CD8-positive, alpha-beta memory T cell (primary cell): ENCODE data around the gene TEAD3. TPM values are rescaled to one million over a fixed set of nuclear protein-coding genes. Genes with fewer than 3 reads are reported as not detected.

Experiments
- CTCF ChIA-PET: fragments of 350-600 bp; sonication (Branson Sonifier 250); formaldehyde crosslinking; loops from one replicate; lab custom pipeline; 2021; ENCODE audit warnings: antibody characterized with exemption; lab: Charles Lee
- POLR2A ChIA-PET: fragments of 350-600 bp; sonication (Branson Sonifier 250); formaldehyde crosslinking; loops from one replicate; lab custom pipeline; 2021; ENCODE audit warnings: antibody characterized with exemption; lab: Charles Lee
- DNase-seq, 5 donors: peaks; one replicate each; pipeline versions ENCODE4 v3.0.0 to v3.0.0-alpha.2; 2020 to 2022; ENCODE audit warnings: mixed read lengths in 1 of 5
- H3K27ac ChIP-seq: one replicate; pipeline ENCODE4 v1.7.0; 2013; ENCODE audit warnings: low read depth, mild to moderate bottlenecking, low read length, moderate library complexity
- H3K27me3 ChIP-seq: 2 replicates; pipeline ENCODE4 v1.7.0; 2013; ENCODE audit warnings: low read length, mild to moderate bottlenecking; ENCODE audit not compliant: insufficient read depth, poor library complexity, severe bottlenecking
- H3K36me3 ChIP-seq: 2 replicates; pipeline ENCODE4 v1.7.0; 2013; ENCODE audit warnings: mild to moderate bottlenecking, low read length, moderate library complexity; ENCODE audit not compliant: insufficient read depth
- H3K4me1 ChIP-seq: 2 replicates; pipeline ENCODE4 v1.7.0; 2013; ENCODE audit warnings: mild to moderate bottlenecking, low read length, moderate library complexity; ENCODE audit not compliant: insufficient read depth
- H3K4me3 ChIP-seq: 2 replicates; pipeline ENCODE4 v1.7.0; 2013; ENCODE audit warnings: mild to moderate bottlenecking, low read length
- H3K9me3 ChIP-seq: 2 replicates; pipeline ENCODE4 v1.7.0; 2013; ENCODE audit warnings: mild to moderate bottlenecking, low read length
- H3K27ac Mint-ChIP-seq, 8 donors: one replicate each; pipeline ENCODE4 v1.8.0; 2020 to 2021; ENCODE audit warnings: mixed read lengths in 8 of 8, mild to moderate bottlenecking in 6 of 8, inconsistent platforms in 3 of 8, moderate library complexity in 3 of 8
- H3K27me3 Mint-ChIP-seq, 2 donors: one replicate each; pipeline ENCODE4 v1.8.0; 2020 to 2021; ENCODE audit warnings: mixed read lengths in 2 of 2, mild to moderate bottlenecking in 1 of 2, moderate library complexity in 1 of 2
- H3K36me3 Mint-ChIP-seq, 3 donors: one replicate each; pipeline ENCODE4 v1.8.0; 2020 to 2021; ENCODE audit warnings: mixed read lengths in 3 of 3, inconsistent platforms in 1 of 3, mild to moderate bottlenecking in 1 of 3
- H3K4me1 Mint-ChIP-seq, 3 donors: one replicate each; pipeline ENCODE4 v1.8.0; 2020 to 2021; ENCODE audit warnings: mixed read lengths in 3 of 3, inconsistent platforms in 1 of 3, mild to moderate bottlenecking in 1 of 3
- H3K4me3 Mint-ChIP-seq, 7 donors: one replicate each; pipeline ENCODE4 v1.8.0; 2020 to 2021; ENCODE audit warnings: mixed read lengths in 7 of 7, mild to moderate bottlenecking in 6 of 7, moderate library complexity in 4 of 7, inconsistent platforms in 2 of 7
- H3K9me3 Mint-ChIP-seq, 5 donors: one replicate each; pipeline ENCODE4 v1.8.0; 2020 to 2022; ENCODE audit warnings: mixed read lengths in 5 of 5, mild to moderate bottlenecking in 3 of 5, moderate library complexity in 2 of 5, inconsistent platforms in 1 of 5
- polyA plus RNA-seq: library from polyadenylated mRNA; unstranded; fragments of 300-500 nt; fragmentation: Illumina TruSeq; gene quantifications from one replicate; pipeline ENCODE4 v1.2.3, GENCODE V29; 2021
- total RNA-seq, 2 experiments: library from RNA; stranded (reverse); gene quantifications; one replicate each; pipeline ENCODE4 v1.2.3, GENCODE V29; 2021

Gene TEAD3
- total and polyA plus RNA-seq, 3 experiments from 2014 or later, result 0.25 to 0.90 (median 0.53) TPM

- no peaks in the 10 kb centered on the region for H3K9me3 Mint-ChIP-seq
- ChIA-PET POLR2A (no interaction called here), CTCF (no interaction called here)
- Histone ChIP-seq H3K4me3 (no peak overlapping the region), H3K9me3 (no peaks in the 10 kb centered on the region), H3K27me3 (no peaks in the 10 kb centered on the region), H3K36me3 (no peaks in the 10 kb centered on the region), H3K27ac (no peak overlapping the region), H3K4me1 (no peaks in the 10 kb centered on the region)
- DNase-seq, result no peak
- H3K27me3 Mint-ChIP-seq, result peaks cover 0 to 27% of the 10 kb centered on the region in 2 donors
- no peak overlapping the region for H3K27ac Mint-ChIP-seq
- H3K4me1 Mint-ChIP-seq, result peaks cover 0 to 5% (median 5%) of the 10 kb centered on the region in 3 donors
- no peaks in the 10 kb centered on the region for H3K36me3 Mint-ChIP-seq
- no peak overlapping the region for H3K4me3 Mint-ChIP-seq
These were observed 37.1 kb upstream of the TEAD3 start for GRCh38 chr6:35533981-35534380.

GRCh38 chr6:35532126-35532525 is 35.2 kb upstream of the TEAD3 start:
- Mint-ChIP-seq H3K4me1 (peaks cover 5 to 10% (median 5%) of the 10 kb centered on the region in 3 donors), H3K27me3 (peaks cover 0 to 27% of the 10 kb centered on the region in 2 donors), H3K27ac (no peak overlapping the region), H3K4me3 (no peak overlapping the region), H3K36me3 (no peaks in the 10 kb centered on the region), H3K9me3 (no peaks in the 10 kb centered on the region)
- Histone ChIP-seq H3K9me3 (no peaks in the 10 kb centered on the region), H3K4me1 (no peaks in the 10 kb centered on the region), H3K4me3 (no peak overlapping the region), H3K36me3 (no peaks in the 10 kb centered on the region), H3K27me3 (no peaks in the 10 kb centered on the region), H3K27ac (no peak overlapping the region)
- ChIA-PET POLR2A (no interaction called here), CTCF (interaction anchor here (1.2 to 1.7 kb wide), 2 partner anchors 9 to 20 kb away, joined by 7 to 8 read pairs; no protein-coding TSS in a partner anchor)
- no peak for DNase-seq

- ChIA-PET POLR2A (no interaction called here), CTCF (interaction anchor here (1.4 to 4.9 kb wide), 4 partner anchors 27 to 213 kb away, joined by 3 to 47 read pairs (median 16); partner anchors contain the start of genes ARMC12 and TEAD3)
- H3K4me1 Mint-ChIP-seq, result peaks cover 27 to 31% (median 31%) of the 10 kb centered on the region in 3 donors
- DNase-seq, result no peak
- no peaks in the 10 kb centered on the region for H3K9me3 Mint-ChIP-seq
- no peaks in the 10 kb centered on the region for H3K36me3 Mint-ChIP-seq
- H3K36me3 ChIP-seq, result no peaks in the 10 kb centered on the region
- peak overlapping the region in 2 of 7 donors; percentile 1 to 73 for H3K4me3 Mint-ChIP-seq
- no peak overlapping the region for H3K4me3 ChIP-seq
- no peaks in the 10 kb centered on the region for H3K9me3 ChIP-seq
- peak overlapping the region in 6 of 8 donors; percentile 20 to 94 (median 64) for H3K27ac Mint-ChIP-seq
- no peaks in the 10 kb centered on the region for H3K27me3 ChIP-seq
- H3K27ac ChIP-seq, result no peak overlapping the region
- peaks cover 27% of the 10 kb centered on the region for H3K4me1 ChIP-seq
- peaks cover 0 to 2% of the 10 kb centered on the region in 2 donors for H3K27me3 Mint-ChIP-seq
These were observed 27.6 kb upstream of the TEAD3 start for GRCh38 chr6:35524380-35525020.

- Mint-ChIP-seq H3K36me3 (no peaks in the 10 kb centered on the region), H3K27me3 (peaks cover 0 to 2% of the 10 kb centered on the region in 2 donors), H3K9me3 (no peaks in the 10 kb centered on the region), H3K4me3 (peak overlapping the region; percentile 25 to 79 (median 71)), H3K4me1 (peaks cover 24 to 31% (median 30%) of the 10 kb centered on the region in 3 donors), H3K27ac (peak overlapping the region; percentile 48 to 95 (median 88))
- no peak overlapping the region for H3K27ac ChIP-seq
- ChIA-PET POLR2A (interaction anchor here (0.7 to 0.9 kb wide), 2 partner anchors 29 to 101 kb away, joined by 3 read pairs; no protein-coding TSS in a partner anchor), CTCF (interaction anchor here (0.6 to 4.9 kb wide), 24 partner anchors 8 to 215 kb away, joined by 3 to 47 read pairs (median 3); partner anchors contain the start of genes ARMC12, TEAD3 and TULP1)
- H3K27me3 ChIP-seq, result no peaks in the 10 kb centered on the region
- H3K9me3 ChIP-seq, result no peaks in the 10 kb centered on the region
- H3K36me3 ChIP-seq, result no peaks in the 10 kb centered on the region
- H3K4me3 ChIP-seq, result peak overlapping the region; percentile 26
- peaks cover 27% of the 10 kb centered on the region for H3K4me1 ChIP-seq
- peak; percentile 67 to 85 (median 77) for DNase-seq
These were observed 26.1 kb upstream of the TEAD3 start for GRCh38 chr6:35522660-35523658.

- H3K27ac Mint-ChIP-seq, result peak overlapping the region in 1 of 8 donors; percentile 79
- peak overlapping the region in 4 of 7 donors; percentile 16 to 76 (median 66) for H3K4me3 Mint-ChIP-seq
- Histone ChIP-seq H3K36me3 (no peaks in the 10 kb centered on the region), H3K27ac (no peak overlapping the region), H3K27me3 (no peaks in the 10 kb centered on the region), H3K9me3 (no peaks in the 10 kb centered on the region), H3K4me1 (peaks cover 27% of the 10 kb centered on the region), H3K4me3 (no peak overlapping the region)
- peaks cover 0 to 2% of the 10 kb centered on the region in 2 donors for H3K27me3 Mint-ChIP-seq
- H3K9me3 Mint-ChIP-seq, result no peaks in the 10 kb centered on the region
- H3K36me3 Mint-ChIP-seq, result no peaks in the 10 kb centered on the region
- ChIA-PET CTCF (interaction anchor here (0.7 to 4.9 kb wide), 12 partner anchors 9 to 216 kb away, joined by 3 to 47 read pairs (median 6); partner anchors contain the start of genes ARMC12 and TEAD3), POLR2A (interaction anchor here (0.7 to 0.9 kb wide), 2 partner anchors 30 to 102 kb away, joined by 3 read pairs; no protein-coding TSS in a partner anchor)
- no peak for DNase-seq
- peaks cover 21 to 31% (median 26%) of the 10 kb centered on the region in 3 donors for H3K4me1 Mint-ChIP-seq
These were observed 25.3 kb upstream of the TEAD3 start for GRCh38 chr6:35522151-35522550.

GRCh38 chr6:35521235-35521634 is 24.4 kb upstream of the TEAD3 start:
- Histone ChIP-seq H3K27me3 (no peaks in the 10 kb centered on the region), H3K27ac (no peak overlapping the region), H3K4me3 (no peak overlapping the region), H3K4me1 (peaks cover 27% of the 10 kb centered on the region), H3K36me3 (no peaks in the 10 kb centered on the region), H3K9me3 (no peaks in the 10 kb centered on the region)
- H3K27ac Mint-ChIP-seq, result peak overlapping the region in 1 of 8 donors; percentile 32
- DNase-seq, result no peak
- H3K4me3 Mint-ChIP-seq, result peak overlapping the region in 1 of 7 donors; percentile 20
- H3K27me3 Mint-ChIP-seq, result peaks cover 0 to 2% of the 10 kb centered on the region in 2 donors
- no peaks in the 10 kb centered on the region for H3K36me3 Mint-ChIP-seq
- POLR2A ChIA-PET, result no interaction called here
- peaks cover 21 to 31% (median 26%) of the 10 kb centered on the region in 3 donors for H3K4me1 Mint-ChIP-seq
- no peaks in the 10 kb centered on the region for H3K9me3 Mint-ChIP-seq
- CTCF ChIA-PET, result interaction anchor here (0.8 to 4.9 kb wide), 4 partner anchors 35 to 217 kb away, joined by 3 to 47 read pairs (median 5); partner anchors contain the start of gene ARMC12

GRCh38 chr6:35519313-35520015 is 22.6 kb upstream of the TEAD3 start:
- H3K4me1 ChIP-seq, result peaks cover 27% of the 10 kb centered on the region
- no peak for DNase-seq
- no peaks in the 10 kb centered on the region for H3K27me3 ChIP-seq
- ChIA-PET POLR2A (no interaction called here), CTCF (interaction anchor here (1.3 kb wide), 1 partner anchor 217 kb away, joined by 4 read pairs; the partner anchor contains the start of gene ARMC12)
- Mint-ChIP-seq H3K4me1 (peaks cover 15 to 30% (median 22%) of the 10 kb centered on the region in 3 donors), H3K36me3 (peaks cover 0 to 3% (median 0%) of the 10 kb centered on the region in 3 donors), H3K27ac (no peak overlapping the region), H3K27me3 (peaks cover 0 to 3% of the 10 kb centered on the region in 2 donors), H3K9me3 (no peaks in the 10 kb centered on the region), H3K4me3 (peak overlapping the region in 1 of 7 donors; percentile 59)
- H3K36me3 ChIP-seq, result no peaks in the 10 kb centered on the region
- no peak overlapping the region for H3K4me3 ChIP-seq
- H3K9me3 ChIP-seq, result no peaks in the 10 kb centered on the region
- no peak overlapping the region for H3K27ac ChIP-seq
